ENCODE results near the gene FAM229A.

- no peak for TF ChIP-seq CTCF (IDR thresholded peaks at IDR 0.05; ENCODE audit: low read depth, low read length)
- no peak for TF ChIP-seq POLR2A (IDR thresholded peaks at IDR 0.05; ENCODE audit: extremely low read depth, insufficient read length)
- TF ChIP-seq MAX (IDR thresholded peaks at IDR 0.05; ENCODE audit: low read depth, low read length): no peak
Measured at GRCh38 chr1:32365445-32365844, 3.2 kb upstream of the FAM229A start.

Data from NB4 (cell line).